AG04450 (cell line): ENCODE data around the gene GPR158. TPM values are rescaled to one million over a fixed set of nuclear protein-coding genes. Genes with fewer than 3 reads are reported as not detected.

ENCODE experiments used
- CTCF ChIA-PET: fragments of 300-600, 350-600 bp; formaldehyde crosslinking; extraction: SDS; loops from one replicate; lab custom pipeline; 2022; ENCODE audit warnings: antibody characterized with exemption, inconsistent platforms; lab: Charles Lee
- POLR2A ChIA-PET: fragments of 350-600 bp; formaldehyde crosslinking; extraction: SDS; loops from one replicate; lab custom pipeline; 2021; ENCODE audit warnings: antibody characterized with exemption, inconsistent platforms; lab: Yijun Ruan, JAX
- DNase-seq: peaks from one replicate; pipeline ENCODE4 v3.0.0-alpha.2; 2011; ENCODE audit warnings: low read depth, low spot score
- H3K27ac ChIP-seq: one replicate; pipeline ENCODE4 v1.5.1; 2012; ENCODE audit warnings: low read depth, low read length, control low read depth
- H3K27me3 ChIP-seq: one replicate; pipeline ENCODE4 v1.6.0; 2012; ENCODE audit warnings: low read length; ENCODE audit not compliant: control insufficient read depth, insufficient read depth
- H3K4me3 ChIP-seq: 2 replicates; pipeline ENCODE4 v1.5.1; 2011; ENCODE audit warnings: mild to moderate bottlenecking, low read depth, low read length, control low read depth
- H3K9me3 ChIP-seq: 2 replicates; pipeline ENCODE4 v1.5.1; 2012; ENCODE audit warnings: low read length; ENCODE audit not compliant: control insufficient read depth, insufficient read depth
- polyA minus RNA-seq: library from RNA; depleted of rRNA, polyadenylated mRNA; stranded (reverse); fragments of >200 nt; gene quantifications from 2 replicates; pipeline ENCODE4 v1.2.3, GENCODE V29; 2011; rRNA and poly(A)+ RNA removed
- polyA plus RNA-seq: library from polyadenylated mRNA; depleted of rRNA; stranded (reverse); fragments of >200 nt; gene quantifications from 2 replicates; pipeline ENCODE4 v1.2.3, GENCODE V29; 2011; rRNA removed
- TF ChIP-seq, protein P1 (sequence below): IDR thresholded peaks from 2 replicates; pipeline ENCODE4 v1.5.1; 2011; ENCODE audit warnings: low read depth, low read length, control low read depth, inconsistent platforms

Gene GPR158
- not detected in 2 replicates for polyA plus RNA-seq
- not detected in 2 replicates for polyA minus RNA-seq

DNA sequence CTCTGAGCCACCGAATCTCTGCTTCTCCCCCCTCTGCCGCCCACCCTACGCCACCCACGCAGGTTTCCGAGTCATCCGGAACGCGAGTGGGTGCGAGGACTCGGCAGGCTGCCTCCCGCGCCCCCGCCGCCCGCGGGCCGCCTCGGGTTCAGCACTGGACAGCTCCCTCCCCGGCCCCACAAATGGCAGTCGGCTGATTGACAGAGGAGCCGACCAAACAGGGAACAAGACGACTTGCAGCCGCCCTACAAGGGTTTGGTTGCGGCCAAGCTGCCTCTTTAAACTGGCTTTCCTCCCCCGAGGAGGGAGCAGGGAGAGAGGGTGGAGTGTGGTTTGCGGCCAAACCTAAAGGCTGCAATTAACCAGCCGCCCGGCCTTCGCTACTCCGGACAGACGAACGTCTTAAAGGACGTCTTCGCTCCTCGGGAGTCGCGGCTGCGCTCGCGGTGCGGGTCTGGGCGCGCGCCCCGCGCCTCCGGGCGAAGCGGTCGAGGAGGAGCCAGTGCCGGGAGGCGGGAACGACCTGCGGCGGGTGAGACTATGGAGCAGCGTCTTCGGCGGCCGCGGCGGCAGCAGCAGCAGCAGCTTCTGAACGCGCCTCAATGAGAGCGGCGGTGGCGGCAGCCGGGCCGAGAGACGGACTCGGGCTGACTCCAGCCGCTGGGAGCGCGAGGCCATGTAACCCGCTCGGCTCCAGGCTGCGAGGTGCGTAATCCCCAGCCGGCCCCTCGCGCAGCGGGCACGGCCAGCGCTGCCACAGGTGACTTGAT, at the start of gene GPR158:
GPR158 (plus strand) TSS at position 541 of the 770 bp plus-strand sequence. CDS start 420 bp downstream, outside the sequence.
- DNase-seq, result peak; percentile 61
- TF ChIP-seq, protein P1, sequence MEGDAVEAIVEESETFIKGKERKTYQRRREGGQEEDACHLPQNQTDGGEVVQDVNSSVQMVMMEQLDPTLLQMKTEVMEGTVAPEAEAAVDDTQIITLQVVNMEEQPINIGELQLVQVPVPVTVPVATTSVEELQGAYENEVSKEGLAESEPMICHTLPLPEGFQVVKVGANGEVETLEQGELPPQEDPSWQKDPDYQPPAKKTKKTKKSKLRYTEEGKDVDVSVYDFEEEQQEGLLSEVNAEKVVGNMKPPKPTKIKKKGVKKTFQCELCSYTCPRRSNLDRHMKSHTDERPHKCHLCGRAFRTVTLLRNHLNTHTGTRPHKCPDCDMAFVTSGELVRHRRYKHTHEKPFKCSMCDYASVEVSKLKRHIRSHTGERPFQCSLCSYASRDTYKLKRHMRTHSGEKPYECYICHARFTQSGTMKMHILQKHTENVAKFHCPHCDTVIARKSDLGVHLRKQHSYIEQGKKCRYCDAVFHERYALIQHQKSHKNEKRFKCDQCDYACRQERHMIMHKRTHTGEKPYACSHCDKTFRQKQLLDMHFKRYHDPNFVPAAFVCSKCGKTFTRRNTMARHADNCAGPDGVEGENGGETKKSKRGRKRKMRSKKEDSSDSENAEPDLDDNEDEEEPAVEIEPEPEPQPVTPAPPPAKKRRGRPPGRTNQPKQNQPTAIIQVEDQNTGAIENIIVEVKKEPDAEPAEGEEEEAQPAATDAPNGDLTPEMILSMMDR, result no peak
- ChIA-PET POLR2A (no interaction called here), CTCF (no interaction called here)
- H3K4me3 ChIP-seq, result peak within 1 kb of the TSS; percentile 55
- peaks cover 13% of the 10 kb centered on the region for H3K9me3 ChIP-seq
- H3K27ac ChIP-seq, result no peak within 1 kb of the TSS
- H3K27me3 ChIP-seq, result peaks cover 18% of the 10 kb centered on the region

DNA sequence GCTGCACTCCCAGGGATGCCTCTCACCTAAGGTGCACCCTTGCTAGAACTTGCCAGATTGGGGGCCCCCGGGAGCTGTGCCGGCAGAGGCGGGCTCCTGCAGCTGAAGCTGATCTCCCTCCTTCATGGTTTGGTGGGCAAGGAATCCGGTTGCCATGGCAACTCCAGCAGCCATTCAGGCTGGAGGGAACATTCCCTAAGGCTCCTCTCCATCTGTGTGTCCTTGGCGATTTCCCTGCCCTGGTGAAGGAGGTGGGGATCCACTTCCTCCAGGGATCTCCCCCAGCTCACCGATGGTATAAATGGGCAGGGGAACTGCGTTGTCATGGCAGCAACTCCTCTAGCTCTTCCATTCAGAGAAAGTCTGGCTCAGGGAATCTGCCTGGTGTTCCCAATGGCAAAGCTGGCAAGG, 49.6 kb upstream of the GPR158 start:
- Histone ChIP-seq H3K4me3 (no peak overlapping the region), H3K27ac (no peak overlapping the region), H3K27me3 (no peaks in the 10 kb centered on the region), H3K9me3 (no peaks in the 10 kb centered on the region)
- TF ChIP-seq, protein P1, result no peak
- POLR2A ChIA-PET, result no interaction called here
- CTCF ChIA-PET, result interaction anchor here (0.7 to 1.9 kb wide), 2 partner anchors 12 to 44 kb away, joined by 3 to 7 read pairs; no protein-coding TSS in a partner anchor
- DNase-seq, result no peak

GRCh38 chr10:25129592-25129991, 45.2 kb upstream of the GPR158 start:
- no peak overlapping the region for H3K27ac ChIP-seq
- DNase-seq, result no peak
- no peaks in the 10 kb centered on the region for H3K9me3 ChIP-seq
- ChIA-PET CTCF (interaction anchor here (0.9 to 1.5 kb wide), 2 partner anchors 11 to 48 kb away, joined by 3 to 4 read pairs; no protein-coding TSS in a partner anchor), POLR2A (no interaction called here)
- H3K27me3 ChIP-seq, result no peaks in the 10 kb centered on the region
- no peak overlapping the region for H3K4me3 ChIP-seq
- TF ChIP-seq, protein P1, result no peak

DNA sequence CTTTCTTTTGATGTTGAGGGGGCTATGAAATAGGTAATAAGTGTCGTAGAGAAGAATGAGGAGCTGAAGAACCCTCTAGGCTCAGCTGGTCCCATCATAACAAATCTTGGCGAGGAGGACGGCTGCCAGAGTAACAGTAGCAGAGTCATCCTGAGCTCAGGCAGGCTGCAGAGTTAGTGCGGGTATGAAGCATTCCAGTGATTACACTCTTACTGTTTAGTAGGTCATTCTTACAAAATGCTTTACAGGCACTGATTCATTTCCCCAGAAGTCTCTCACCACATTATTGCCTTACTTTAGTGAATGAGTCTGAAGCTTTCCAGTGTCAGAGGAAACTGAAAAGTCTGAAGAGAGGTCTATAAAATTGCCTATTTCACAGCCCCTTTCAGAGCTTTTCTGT, 43.9 kb upstream of the GPR158 start:
- TF ChIP-seq, protein P1, result no peak
- H3K27me3 ChIP-seq, result no peaks in the 10 kb centered on the region
- H3K9me3 ChIP-seq, result no peaks in the 10 kb centered on the region
- H3K27ac ChIP-seq, result no peak overlapping the region
- H3K4me3 ChIP-seq, result no peak overlapping the region
- ChIA-PET CTCF (interaction anchor here (0.5 kb wide), 1 partner anchor 771 kb away, joined by 3 read pairs; no protein-coding TSS in a partner anchor), POLR2A (interaction anchor here (0.6 kb wide), 1 partner anchor 562 kb away, joined by 3 read pairs; no protein-coding TSS in a partner anchor)
- DNase-seq, result no peak
